Measurements from ENCODE around the gene CCT6A. TPM values are rescaled to one million over a fixed set of nuclear protein-coding genes. Genes with fewer than 3 reads are reported as not detected.

The CCT6A gene
- 150 and 262 TPM in 2 replicates for total RNA-seq

GRCh38 chr7:56051339-56052191 lies at the start of gene CCT6A, which contains the start of gene PSPH:
TSS of gene CCT6A (plus strand) at chr7:56051765. CDS start at chr7:56051849, 84 bp downstream.
TSS of gene PSPH (minus strand) at chr7:56051444. CDS start at chr7:56021212, 30,232 bp downstream.

GRCh38 chr7:56063882-56064625 lies 12.5 kb downstream of the CCT6A start, which contains the start of gene SUMF2:
TSS of gene SUMF2 (plus strand) at chr7:56064286. CDS start at chr7:56064312, 26 bp downstream.

GRCh38 chr7:56092789-56093531 lies 41.4 kb downstream of the CCT6A start, which contains the start of gene PHKG1:
TSS of gene PHKG1 (minus strand) at chr7:56092952. CDS start at chr7:56088941, 4,011 bp downstream.

GRCh38 chr7:56106108-56107073 lies 54.8 kb downstream of the CCT6A start, which contains the start of gene CHCHD2:
TSS of gene CHCHD2 (minus strand) at chr7:56106476. CDS start at chr7:56106413, 63 bp downstream.

Other genes starting within 250 kb of the CCT6A start
- gene SEPTIN14, start 189.0 kb upstream of the CCT6A start, total RNA-seq: not detected in 2 replicates
- 0.38 and 0.47 TPM in 2 replicates for gene ZNF713, start 164.3 kb upstream of the CCT6A start, total RNA-seq
- gene MRPS17, start 99.9 kb upstream of the CCT6A start, total RNA-seq: 11.1 and 15.9 TPM in 2 replicates
- 53.3 and 54.4 TPM in 2 replicates for gene NIPSNAP2, start 87.2 kb upstream of the CCT6A start, total RNA-seq
- gene PSPH, start 321 bp upstream of the CCT6A start, total RNA-seq: 66.4 and 72.3 TPM in 2 replicates
- gene SUMF2, start 12.5 kb downstream of the CCT6A start, total RNA-seq: 149 and 155 TPM in 2 replicates
- 0.08 TPM in 1 of 2 replicates, not detected in the other for gene PHKG1, start 41.2 kb downstream of the CCT6A start, total RNA-seq
- 754 and 755 TPM in 2 replicates for gene CHCHD2, start 54.7 kb downstream of the CCT6A start, total RNA-seq
- gene NUPR2, start 64.7 kb downstream of the CCT6A start, total RNA-seq: not detected in 2 replicates